HEK293 (cell line): ENCODE results near the gene DSCAML1.

Source experiments
- CTCF ChIA-PET: fragments of 350-600 bp; formaldehyde crosslinking; extraction: SDS; loops from one replicate; lab custom pipeline; 2021; ENCODE audit warnings: antibody characterized with exemption; lab: Yijun Ruan, JAX
- POLR2A ChIA-PET: fragments of 300-600 bp; formaldehyde crosslinking; extraction: SDS; loops from one replicate; lab custom pipeline; 2020; ENCODE audit warnings: antibody characterized with exemption, inconsistent platforms; lab: Yijun Ruan, JAX
- H3K27ac ChIP-seq: fragments of 200-500 bp; sonication (Bioruptor generic); 2 replicates; pipeline ENCODE4 v1.5.1; 2014; ENCODE audit warnings: low read depth, low read length, control low read depth, inconsistent platforms; ENCODE audit errors: extremely low read depth
- H3K36me3 ChIP-seq, 2 experiments: fragments of 200-500 bp in 1 of 2; sonication (Bioruptor generic) in 1 of 2; 1 replicate in 1 of 2; 2 replicates in 1 of 2; pipeline ENCODE4 v1.5.1; 2014 to 2017; ENCODE audit warnings: inconsistent platforms in 2 of 2, low read length in 2 of 2; ENCODE audit not compliant: control insufficient read depth in 2 of 2, insufficient read depth in 1 of 2
- H3K4me1 ChIP-seq: fragments of 200-500 bp; sonication (Bioruptor generic); 2 replicates; pipeline ENCODE4 v1.5.1; 2014; ENCODE audit warnings: mild to moderate bottlenecking, low read length, inconsistent platforms; ENCODE audit not compliant: control insufficient read depth, insufficient read depth
- H3K4me3 ChIP-seq: 2 replicates; pipeline ENCODE4 v1.5.1; 2011; ENCODE audit warnings: low read depth, mild to moderate bottlenecking, control low read depth, low read length, moderate library complexity
- H3K9me3 ChIP-seq: fragments of 200-500 bp; sonication (Bioruptor generic); 2 replicates; pipeline ENCODE4 v1.5.1; 2014; ENCODE audit warnings: low read depth, low read length, inconsistent platforms; ENCODE audit not compliant: control insufficient read depth, insufficient read depth
- ATF2 ChIP-seq: fragments of 450-650 bp; formaldehyde crosslinking; IDR thresholded peaks from 2 replicates; pipeline ENCODE4 v1.5.1; 2016; ENCODE audit warnings: missing biosample characterization, missing genetic modification characterization, low read depth
- GLI2 ChIP-seq: fragments of 450-650 bp; formaldehyde crosslinking; IDR thresholded peaks from 2 replicates; pipeline ENCODE4; 2017; ENCODE audit warnings: missing biosample characterization, missing genetic modification characterization, low read depth, borderline replicate concordance
- GLI4 ChIP-seq: fragments of 450-650 bp; formaldehyde crosslinking; IDR thresholded peaks from 2 replicates; pipeline ENCODE4 v1.5.1; 2016; ENCODE audit warnings: missing biosample characterization, missing genetic modification characterization
- GLIS2 ChIP-seq: fragments of 450-650 bp; formaldehyde crosslinking; IDR thresholded peaks from 2 replicates; pipeline ENCODE4 v1.5.1; 2016; ENCODE audit warnings: missing biosample characterization, missing genetic modification characterization
- KLF10 ChIP-seq: fragments of 450-650 bp; IDR thresholded peaks from 2 replicates; pipeline ENCODE4 v1.5.1; 2018; ENCODE audit warnings: missing biosample characterization, mild to moderate bottlenecking, missing genetic modification characterization
- ZBTB10 ChIP-seq: fragments of 450-650 bp; formaldehyde crosslinking; IDR thresholded peaks from 2 replicates; pipeline ENCODE4 v1.5.1; 2016; ENCODE audit warnings: missing biosample characterization, missing genetic modification characterization
- ZBTB48 ChIP-seq: fragments of 450-650 bp; formaldehyde crosslinking; IDR thresholded peaks from 2 replicates; pipeline ENCODE4 v1.5.1; 2016; ENCODE audit warnings: missing biosample characterization, missing genetic modification characterization
- ZBTB7A ChIP-seq: fragments of 450-650 bp; formaldehyde crosslinking; IDR thresholded peaks from 2 replicates; pipeline ENCODE4 v1.5.1; 2016; ENCODE audit warnings: low read depth, missing biosample characterization, missing genetic modification characterization
- ZEB2 ChIP-seq: fragments of 450-650 bp; formaldehyde crosslinking; IDR thresholded peaks from 2 replicates; pipeline ENCODE4 v1.5.1; 2016; ENCODE audit warnings: missing biosample characterization, missing genetic modification characterization
- ZIC2 ChIP-seq: fragments of 450-650 bp; formaldehyde crosslinking; IDR thresholded peaks from 2 replicates; pipeline ENCODE4 v1.5.1; 2016; ENCODE audit warnings: missing biosample characterization, missing genetic modification characterization
- ZNF133 ChIP-seq: fragments of 450-650 bp; formaldehyde crosslinking; IDR thresholded peaks from 2 replicates; pipeline ENCODE4 v1.5.1; 2016; ENCODE audit warnings: missing biosample characterization, missing genetic modification characterization
- ZNF157 ChIP-seq: fragments of 450-650 bp; formaldehyde crosslinking; IDR thresholded peaks from 2 replicates; pipeline ENCODE4 v1.5.1; 2016; ENCODE audit warnings: missing biosample characterization, missing genetic modification characterization
- ZNF175 ChIP-seq: fragments of 450-650 bp; formaldehyde crosslinking; IDR thresholded peaks from 2 replicates; pipeline ENCODE4 v1.5.1; 2016; ENCODE audit warnings: missing biosample characterization, missing genetic modification characterization
- ZNF214 ChIP-seq: fragments of 450-650 bp; formaldehyde crosslinking; IDR thresholded peaks from 2 replicates; pipeline ENCODE4 v1.5.1; 2017; ENCODE audit warnings: missing biosample characterization, mild to moderate bottlenecking, missing genetic modification characterization, borderline replicate concordance
- ZNF362 ChIP-seq: fragments of 450-650 bp; formaldehyde crosslinking; IDR thresholded peaks from 2 replicates; pipeline ENCODE4 v1.5.1; 2016; ENCODE audit warnings: missing biosample characterization, missing genetic modification characterization
- ZNF366 ChIP-seq: fragments of 450-650 bp; formaldehyde crosslinking; conservative IDR thresholded peaks from 2 replicates; pipeline ENCODE4 v1.5.1; 2016; ENCODE audit warnings: missing biosample characterization, missing genetic modification characterization
- ZNF513 ChIP-seq: fragments of 450-650 bp; IDR thresholded peaks from 2 replicates; pipeline ENCODE4 v1.5.1; 2018; ENCODE audit warnings: missing biosample characterization, missing genetic modification characterization
- ZNF600 ChIP-seq: fragments of 450-650 bp; formaldehyde crosslinking; IDR thresholded peaks from 2 replicates; pipeline ENCODE4 v1.5.1; 2016; ENCODE audit warnings: missing biosample characterization, missing genetic modification characterization
- ZNF707 ChIP-seq: fragments of 450-650 bp; formaldehyde crosslinking; IDR thresholded peaks from 2 replicates; pipeline ENCODE4 v1.5.1; 2016; ENCODE audit warnings: missing biosample characterization, missing genetic modification characterization
- ZSCAN23 ChIP-seq: fragments of 450-650 bp; formaldehyde crosslinking; IDR thresholded peaks from 2 replicates; pipeline ENCODE4 v1.5.1; 2016; ENCODE audit warnings: missing biosample characterization, missing genetic modification characterization

Gene DSCAML1

GRCh38 chr11:117607449-117607848, 189.6 kb downstream of the DSCAML1 start:
- TF ChIP-seq ZSCAN23 (tag by site-specific recombination): no peak
- TF ChIP-seq ZIC2: peak; percentile 35; the same call in 1 of the 2 replicates
- H3K9me3 ChIP-seq: no peaks in the 10 kb centered on the region
- H3K4me3 ChIP-seq: no peak overlapping the region
- ChIA-PET POLR2A (no interaction called here), CTCF (no interaction called here)
- no peaks in the 10 kb centered on the region for H3K4me1 ChIP-seq
- no peaks in the 10 kb centered on the region for H3K36me3 ChIP-seq
- H3K27ac ChIP-seq: no peak overlapping the region

- ChIA-PET POLR2A (no interaction called here), CTCF (no interaction called here)
- Histone ChIP-seq H3K27ac (no peak overlapping the region), H3K9me3 (no peaks in the 10 kb centered on the region), H3K36me3 (no peaks in the 10 kb centered on the region), H3K4me1 (no peaks in the 10 kb centered on the region), H3K4me3 (no peak overlapping the region)
- TF ChIP-seq KLF10 (no peak), ZEB2 (tag by site-specific recombination) (no peak), ZNF600 (no peak), ZNF133 (tag by site-specific recombination) (no peak), GLI2 (no peak), ZBTB48 (tag by site-specific recombination) (no peak), ZNF707 (tag by site-specific recombination) (no peak), ZBTB7A (no peak), GLIS2 (tag by site-specific recombination) (no peak), ZNF157 (no peak), ZNF366 (tag by site-specific recombination) (no peak), ZBTB10 (no peak), ZNF214 (tag by site-specific recombination) (no peak), ZNF513 (no peak), ZNF175 (tag by site-specific recombination) (no peak), ATF2 (tag by site-specific recombination) (no peak), GLI4 (tag by site-specific recombination) (no peak), ZNF362 (tag by site-specific recombination) (no peak)
These were observed 190.2 kb downstream of the DSCAML1 start for GRCh38 chr11:117606790-117607189.
